PC-9 (cell line): ENCODE measurements around the gene CLPTM1. TPM values are rescaled to one million over a fixed set of nuclear protein-coding genes. Genes with fewer than 3 reads are reported as not detected.

Experiments
- BruUV-seq: library from RNA; stranded (reverse); fragments of 400-500 nt; replicated peaks from 2 replicates; lab custom pipeline; 2021; lab: Mats Ljungman, UMichigan
- CTCF ChIA-PET: fragments of 300-600 bp; sonication (Branson Sonifier 250); formaldehyde crosslinking; loops from one replicate; lab custom pipeline; 2022; ENCODE audit warnings: antibody characterized with exemption; lab: Charles Lee
- POLR2A ChIA-PET: fragments of 300-600 bp; sonication (Branson Sonifier 250); formaldehyde crosslinking; loops from one replicate; lab custom pipeline; 2022; ENCODE audit warnings: antibody characterized with exemption; ENCODE audit not compliant: unreplicated experiment; lab: Charles Lee
- DNase-seq, 2 experiments: peaks; one replicate each; pipeline versions ENCODE4 v3.0.0 to v3.0.0-alpha.2; 2015 to 2022; ENCODE audit warnings: mixed read lengths in 1 of 2
- H2AFZ ChIP-seq: fragments of 200-600 bp; sonication (generic); 2 replicates; pipeline ENCODE4 v1.8.1; 2017; ENCODE audit warnings: antibody characterized with exemption
- H3F3A ChIP-seq: fragments of 200-600 bp; sonication (generic); 2 replicates; pipeline ENCODE4 v1.8.1; 2017; ENCODE audit warnings: antibody characterized with exemption, mild to moderate bottlenecking, low read depth; ENCODE audit not compliant: insufficient read depth
- H3K27ac ChIP-seq: fragments of 200-600 bp; sonication (generic); 2 replicates; pipeline ENCODE4 v1.6.1; 2016; ENCODE audit warnings: mixed run types
- H3K27me3 ChIP-seq: fragments of 200-600 bp; sonication (generic); 2 replicates; pipeline ENCODE4 v1.6.1; 2016; ENCODE audit warnings: low read depth, mixed run types; ENCODE audit not compliant: insufficient read depth
- H3K36me3 ChIP-seq: fragments of 200-600 bp; sonication (generic); 2 replicates; pipeline ENCODE4 v1.6.1; 2016; ENCODE audit warnings: low read depth, mixed run types
- H3K4me1 ChIP-seq: fragments of 200-600 bp; sonication (generic); replicated peaks from 2 replicates; pipeline ENCODE4 v1.6.1; 2016; ENCODE audit warnings: mixed run types; ENCODE audit not compliant: insufficient read depth
- H3K4me2 ChIP-seq: fragments of 200-600 bp; sonication (generic); 2 replicates; pipeline ENCODE4 v1.6.1; 2017; ENCODE audit warnings: mixed run types
- H3K4me3 ChIP-seq: fragments of 200-600 bp; sonication (generic); 2 replicates; pipeline ENCODE4 v1.6.1; 2016; ENCODE audit warnings: mixed run types
- H3K79me2 ChIP-seq: fragments of 200-600 bp; sonication (generic); 2 replicates; pipeline ENCODE4 v1.6.1; 2017; ENCODE audit warnings: low read depth, mixed run types
- H3K9me2 ChIP-seq: fragments of 200-600 bp; sonication (generic); 2 replicates; pipeline ENCODE4 v1.8.1; 2017; ENCODE audit warnings: mild to moderate bottlenecking; ENCODE audit not compliant: insufficient read depth
- H3K9me3 ChIP-seq: fragments of 200-600 bp; sonication (generic); 2 replicates; pipeline ENCODE4 v1.8.1; 2016; ENCODE audit warnings: low read depth; ENCODE audit not compliant: insufficient read depth
- H4K20me1 ChIP-seq: fragments of 200-600 bp; sonication (generic); 2 replicates; pipeline ENCODE4 v1.8.1; 2017; ENCODE audit not compliant: insufficient read depth
- EZH2 ChIP-seq: fragments of 200-600 bp; sonication (generic); IDR thresholded peaks from 2 replicates; pipeline ENCODE4 v1.8.0; 2017; ENCODE audit warnings: antibody characterized with exemption, low read depth
- intact Hi-C: fragments of 100-400 bp; cut with micrococcal nuclease; formaldehyde crosslinking; loops from one replicate; pipeline ENCODE4 v1.10.0; 2022; ENCODE audit not compliant: unreplicated experiment
- total RNA-seq: library from RNA; stranded (reverse); gene quantifications from 2 replicates; pipeline ENCODE4 v1.2.3, GENCODE V29; 2021
- TF ChIP-seq, protein P1 (sequence below): fragments of 200-600 bp; sonication (generic); conservative IDR thresholded peaks from 2 replicates; pipeline ENCODE4 v1.6.1; 2017; ENCODE audit warnings: mixed run types, antibody characterized with exemption, mild to moderate bottlenecking, moderate library complexity

Gene CLPTM1
- total RNA-seq, 1 experiment from 2014 or later, result 98.2 TPM

DNA sequence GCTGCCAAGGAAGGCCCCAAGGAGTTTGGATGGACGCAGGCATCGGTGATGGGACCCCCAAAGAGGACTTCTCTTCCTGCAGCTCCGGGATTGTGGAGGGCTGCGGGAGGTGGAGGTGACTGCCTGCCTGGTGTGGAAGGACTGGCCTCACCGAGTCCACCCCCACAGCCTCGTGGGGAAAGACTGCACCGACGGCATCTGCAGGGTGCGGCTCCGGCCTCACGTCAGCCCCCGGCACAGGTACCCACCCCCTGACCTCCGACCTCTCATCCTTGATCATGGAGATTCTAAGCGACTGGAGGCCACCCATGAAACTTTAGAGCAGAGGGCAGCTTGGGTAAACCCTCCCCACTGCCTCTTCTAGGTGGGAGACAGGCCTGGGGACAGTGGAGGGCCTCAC, 66.8 kb downstream of the CLPTM1 start:
- intact Hi-C loops, result no loop called here
- no TSS peak for BruUV-seq

DNA sequence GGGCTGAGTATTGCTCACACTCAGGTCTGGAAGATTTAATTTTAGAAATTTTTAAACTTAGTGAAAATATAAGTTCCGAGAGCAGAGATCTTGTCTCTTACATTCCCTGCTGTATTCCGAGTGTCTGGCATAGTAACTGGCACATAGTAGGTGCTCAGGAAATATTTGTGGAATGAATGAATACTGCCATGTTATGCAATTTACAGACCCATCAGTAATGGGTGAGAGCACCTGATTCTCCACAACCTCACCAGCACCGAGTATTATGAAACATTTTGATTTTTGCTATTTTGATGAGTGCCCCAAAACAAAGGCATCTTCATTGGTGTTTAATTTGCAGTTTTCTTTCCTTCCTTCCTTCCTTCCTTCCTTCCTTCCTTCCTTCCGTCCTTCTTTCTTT, 67.9 kb downstream of the CLPTM1 start:
- H3K27me3 ChIP-seq, result no peaks in the 10 kb centered on the region
- no TSS peak for BruUV-seq
- H2AFZ ChIP-seq, result no peak overlapping the region
- H3K9me2 ChIP-seq, result no peaks in the 10 kb centered on the region
- no peak overlapping the region for H3K27ac ChIP-seq
- intact Hi-C loops, result no loop called here
- CTCF ChIA-PET, result no interaction called here
- H3K4me2 ChIP-seq, result no peak overlapping the region
- no peaks in the 10 kb centered on the region for H3K36me3 ChIP-seq
- H3K4me1 ChIP-seq, result no peaks in the 10 kb centered on the region
- no peak overlapping the region for H3K4me3 ChIP-seq
- TF ChIP-seq EZH2, result no peak
- TF ChIP-seq, protein P1, sequence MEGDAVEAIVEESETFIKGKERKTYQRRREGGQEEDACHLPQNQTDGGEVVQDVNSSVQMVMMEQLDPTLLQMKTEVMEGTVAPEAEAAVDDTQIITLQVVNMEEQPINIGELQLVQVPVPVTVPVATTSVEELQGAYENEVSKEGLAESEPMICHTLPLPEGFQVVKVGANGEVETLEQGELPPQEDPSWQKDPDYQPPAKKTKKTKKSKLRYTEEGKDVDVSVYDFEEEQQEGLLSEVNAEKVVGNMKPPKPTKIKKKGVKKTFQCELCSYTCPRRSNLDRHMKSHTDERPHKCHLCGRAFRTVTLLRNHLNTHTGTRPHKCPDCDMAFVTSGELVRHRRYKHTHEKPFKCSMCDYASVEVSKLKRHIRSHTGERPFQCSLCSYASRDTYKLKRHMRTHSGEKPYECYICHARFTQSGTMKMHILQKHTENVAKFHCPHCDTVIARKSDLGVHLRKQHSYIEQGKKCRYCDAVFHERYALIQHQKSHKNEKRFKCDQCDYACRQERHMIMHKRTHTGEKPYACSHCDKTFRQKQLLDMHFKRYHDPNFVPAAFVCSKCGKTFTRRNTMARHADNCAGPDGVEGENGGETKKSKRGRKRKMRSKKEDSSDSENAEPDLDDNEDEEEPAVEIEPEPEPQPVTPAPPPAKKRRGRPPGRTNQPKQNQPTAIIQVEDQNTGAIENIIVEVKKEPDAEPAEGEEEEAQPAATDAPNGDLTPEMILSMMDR, result no peak
- no peaks in the 10 kb centered on the region for H4K20me1 ChIP-seq
- no peaks in the 10 kb centered on the region for H3K9me3 ChIP-seq
- H3F3A ChIP-seq, result no peaks in the 10 kb centered on the region
- POLR2A ChIA-PET, result no interaction called here
- no peak for DNase-seq
- no peaks in the 10 kb centered on the region for H3K79me2 ChIP-seq

More for the DNA sequence above, 66.8 kb downstream of the CLPTM1 start:
- Histone ChIP-seq H3K79me2 (no peaks in the 10 kb centered on the region), H3K9me2 (no peaks in the 10 kb centered on the region), H3K4me2 (no peak overlapping the region), H3K36me3 (no peaks in the 10 kb centered on the region), H3K9me3 (no peaks in the 10 kb centered on the region), H3K27me3 (no peaks in the 10 kb centered on the region), H3K27ac (no peak overlapping the region), H2AFZ (no peak overlapping the region), H3K4me1 (no peaks in the 10 kb centered on the region), H3F3A (no peaks in the 10 kb centered on the region), H3K4me3 (no peak overlapping the region), H4K20me1 (no peaks in the 10 kb centered on the region)
- ChIA-PET CTCF (no interaction called here), POLR2A (no interaction called here)
- TF ChIP-seq, protein P1, result no peak
- TF ChIP-seq EZH2, result no peak
- no peak for DNase-seq

DNA sequence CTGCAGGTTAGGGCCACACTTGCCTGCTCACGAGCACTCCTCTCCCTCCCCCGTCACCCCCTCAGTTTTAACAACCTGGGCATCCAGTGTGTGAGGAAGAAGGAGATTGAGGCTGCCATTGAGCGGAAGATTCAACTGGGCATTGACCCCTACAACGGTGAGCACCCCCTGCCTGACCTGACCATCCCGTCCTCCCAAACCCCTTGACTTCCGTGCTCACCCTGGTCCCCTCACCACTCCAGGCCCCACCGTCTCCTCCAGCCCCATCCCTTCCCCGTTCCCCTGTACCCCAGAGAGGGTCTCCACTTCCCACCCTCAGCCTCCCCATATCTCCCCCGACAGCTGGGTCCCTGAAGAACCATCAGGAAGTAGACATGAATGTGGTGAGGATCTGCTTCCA, 70.1 kb downstream of the CLPTM1 start:
- intact Hi-C loops, result no loop called here

More for the DNA sequence above, 70.1 kb downstream of the CLPTM1 start:
- CTCF ChIA-PET, result no interaction called here
- no peak overlapping the region for H3K4me3 ChIP-seq
- BruUV-seq, result no TSS peak
- no peak overlapping the region for H3K27ac ChIP-seq
- TF ChIP-seq EZH2, result no peak
- TF ChIP-seq, protein P1, result no peak
- no peaks in the 10 kb centered on the region for H3K9me2 ChIP-seq
- no peaks in the 10 kb centered on the region for H3K9me3 ChIP-seq
- no peaks in the 10 kb centered on the region for H4K20me1 ChIP-seq
- H3F3A ChIP-seq, result peaks cover 5% of the 10 kb centered on the region; the same call in 1 of the 2 replicates
- no peak for DNase-seq
- H3K4me2 ChIP-seq, result no peak overlapping the region
- H3K27me3 ChIP-seq, result no peaks in the 10 kb centered on the region
- no peaks in the 10 kb centered on the region for H3K4me1 ChIP-seq
- H3K36me3 ChIP-seq, result no peaks in the 10 kb centered on the region
- no peak overlapping the region for H2AFZ ChIP-seq
- POLR2A ChIA-PET, result no interaction called here
- H3K79me2 ChIP-seq, result no peaks in the 10 kb centered on the region
